OCI-LY1 (cell line): ENCODE results near the gene AOAH.

Source experiments
- H2AFZ ChIP-seq: fragments of 200-600 bp; sonication (generic), shearing (Covaris generic); 2 replicates; pipeline ENCODE4 v1.6.0; 2014; ENCODE audit warnings: antibody characterized with exemption, mild to moderate bottlenecking, low read length
- H3F3A ChIP-seq: fragments of 200-600 bp; sonication (generic), shearing (Covaris generic); 2 replicates; pipeline ENCODE4 v1.6.0; 2014; ENCODE audit warnings: mild to moderate bottlenecking, antibody characterized with exemption, low read length, moderate library complexity; ENCODE audit not compliant: insufficient read depth
- H3K27ac ChIP-seq: fragments of 200-600 bp; sonication (generic); 2 replicates; pipeline ENCODE4 v1.5.1; 2014; ENCODE audit warnings: low read length, mixed run types, mild to moderate bottlenecking, low read depth; ENCODE audit not compliant: poor library complexity, severe bottlenecking
- H3K27me3 ChIP-seq: fragments of 200-600 bp; sonication (generic); 2 replicates; pipeline ENCODE4 v1.6.0; 2014; ENCODE audit warnings: antibody characterized with exemption, mild to moderate bottlenecking, low read length, moderate library complexity; ENCODE audit not compliant: insufficient read depth
- H3K36me3 ChIP-seq: fragments of 200-600 bp; sonication (generic); 2 replicates; pipeline ENCODE4 v1.6.1; 2014; ENCODE audit warnings: mild to moderate bottlenecking, antibody characterized with exemption, low read length, moderate library complexity, mixed read lengths; ENCODE audit not compliant: insufficient read depth
- H3K4me1 ChIP-seq: fragments of 200-600 bp; sonication (generic); 2 replicates; pipeline ENCODE4 v1.5.1; 2014; ENCODE audit warnings: mild to moderate bottlenecking, low read length, moderate library complexity; ENCODE audit not compliant: insufficient read depth, severe bottlenecking
- H3K4me2 ChIP-seq: fragments of 200-600 bp; sonication (generic), shearing (Covaris generic); 2 replicates; pipeline ENCODE4 v1.6.1; 2014; ENCODE audit warnings: low read length
- H3K4me3 ChIP-seq: fragments of 200-600 bp; sonication (generic); 2 replicates; pipeline ENCODE4 v1.5.1; 2014; ENCODE audit warnings: low read length, low read depth, mild to moderate bottlenecking, mixed read lengths; ENCODE audit not compliant: poor library complexity, severe bottlenecking
- H3K79me2 ChIP-seq: fragments of 200-600 bp; shearing (Covaris generic); 2 replicates; pipeline ENCODE4 v1.6.1; 2016; ENCODE audit warnings: mixed run types, low read length, mixed read lengths; ENCODE audit not compliant: insufficient read depth
- H3K9ac ChIP-seq: fragments of 200-600 bp; sonication (generic), shearing (Covaris generic); 2 replicates; pipeline ENCODE4 v1.6.1; 2014; ENCODE audit warnings: mild to moderate bottlenecking, low read length, mixed read lengths
- H3K9me2 ChIP-seq: fragments of 200-600 bp; sonication (generic), shearing (Covaris generic); 2 replicates; pipeline ENCODE4 v1.6.1; 2014; ENCODE audit warnings: low read depth, mild to moderate bottlenecking, low read length, mixed read lengths
- H3K9me3 ChIP-seq: fragments of 200-600 bp; shearing (Covaris generic); 2 replicates; pipeline ENCODE4 v1.6.1; 2014; ENCODE audit warnings: low read length, mixed read lengths
- H4K20me1 ChIP-seq: fragments of 200-600 bp; sonication (generic), shearing (Covaris generic); 2 replicates; pipeline ENCODE4 v1.6.0; 2016; ENCODE audit warnings: mild to moderate bottlenecking, low read length; ENCODE audit not compliant: insufficient read depth
- EZH2 ChIP-seq: fragments of 200-600 bp; sonication (generic), shearing (Covaris generic); IDR thresholded peaks from 2 replicates; pipeline ENCODE4 v1.8.0; 2017; ENCODE audit warnings: borderline replicate concordance, mixed run types, mild to moderate bottlenecking, antibody characterized with exemption, low read length, moderate library complexity, mixed read lengths
- TF ChIP-seq, protein P1 (sequence below): fragments of 200-600 bp; sonication (generic), shearing (Covaris generic); IDR thresholded peaks from 2 replicates; pipeline ENCODE4 v1.5.1; 2017; ENCODE audit warnings: mild to moderate bottlenecking, antibody characterized with exemption, low read length, moderate library complexity, mixed read lengths

Gene AOAH

DNA sequence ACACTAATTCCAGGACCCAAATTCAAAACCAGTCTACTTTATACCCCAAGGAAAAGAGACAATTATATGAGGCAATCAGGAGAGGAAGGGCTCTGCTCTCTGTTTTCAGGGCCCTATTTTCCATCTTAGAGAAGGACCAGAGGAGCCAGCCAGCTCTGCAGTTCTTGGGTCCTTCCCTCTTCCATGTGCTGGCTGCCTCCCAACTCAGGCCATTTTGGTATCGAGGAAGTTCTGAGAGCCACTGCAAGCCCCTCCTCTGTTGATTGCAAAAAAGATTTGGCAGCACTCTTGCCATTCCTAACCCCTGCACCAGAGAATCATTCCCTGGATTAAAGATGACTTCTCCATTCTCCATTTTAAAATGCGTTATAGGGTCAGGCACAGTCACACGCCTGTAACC lies 151.2 kb downstream of the AOAH start:
- no peaks in the 10 kb centered on the region for H3K79me2 ChIP-seq
- no peak for TF ChIP-seq EZH2
- TF ChIP-seq, protein P1, sequence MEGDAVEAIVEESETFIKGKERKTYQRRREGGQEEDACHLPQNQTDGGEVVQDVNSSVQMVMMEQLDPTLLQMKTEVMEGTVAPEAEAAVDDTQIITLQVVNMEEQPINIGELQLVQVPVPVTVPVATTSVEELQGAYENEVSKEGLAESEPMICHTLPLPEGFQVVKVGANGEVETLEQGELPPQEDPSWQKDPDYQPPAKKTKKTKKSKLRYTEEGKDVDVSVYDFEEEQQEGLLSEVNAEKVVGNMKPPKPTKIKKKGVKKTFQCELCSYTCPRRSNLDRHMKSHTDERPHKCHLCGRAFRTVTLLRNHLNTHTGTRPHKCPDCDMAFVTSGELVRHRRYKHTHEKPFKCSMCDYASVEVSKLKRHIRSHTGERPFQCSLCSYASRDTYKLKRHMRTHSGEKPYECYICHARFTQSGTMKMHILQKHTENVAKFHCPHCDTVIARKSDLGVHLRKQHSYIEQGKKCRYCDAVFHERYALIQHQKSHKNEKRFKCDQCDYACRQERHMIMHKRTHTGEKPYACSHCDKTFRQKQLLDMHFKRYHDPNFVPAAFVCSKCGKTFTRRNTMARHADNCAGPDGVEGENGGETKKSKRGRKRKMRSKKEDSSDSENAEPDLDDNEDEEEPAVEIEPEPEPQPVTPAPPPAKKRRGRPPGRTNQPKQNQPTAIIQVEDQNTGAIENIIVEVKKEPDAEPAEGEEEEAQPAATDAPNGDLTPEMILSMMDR = no peak
- no peaks in the 10 kb centered on the region; the same call in 1 of the 2 replicates for H3K27me3 ChIP-seq
- H3K9me2 ChIP-seq = 0 out of 2 replicates have a peak, but pooled peaks cover under 1% of the 10 kb centered on the region
- no peak overlapping the region for H3K27ac ChIP-seq
- no peak overlapping the region for H2AFZ ChIP-seq
- no peaks in the 10 kb centered on the region for H3F3A ChIP-seq
- H3K4me3 ChIP-seq = no peak overlapping the region
- H3K4me1 ChIP-seq = no peaks in the 10 kb centered on the region
- H3K9me3 ChIP-seq = no peaks in the 10 kb centered on the region; the same call in 1 of the 2 replicates
- H3K9ac ChIP-seq = no peak overlapping the region
- H4K20me1 ChIP-seq = no peaks in the 10 kb centered on the region
- H3K36me3 ChIP-seq = no peaks in the 10 kb centered on the region
- no peak overlapping the region for H3K4me2 ChIP-seq

DNA sequence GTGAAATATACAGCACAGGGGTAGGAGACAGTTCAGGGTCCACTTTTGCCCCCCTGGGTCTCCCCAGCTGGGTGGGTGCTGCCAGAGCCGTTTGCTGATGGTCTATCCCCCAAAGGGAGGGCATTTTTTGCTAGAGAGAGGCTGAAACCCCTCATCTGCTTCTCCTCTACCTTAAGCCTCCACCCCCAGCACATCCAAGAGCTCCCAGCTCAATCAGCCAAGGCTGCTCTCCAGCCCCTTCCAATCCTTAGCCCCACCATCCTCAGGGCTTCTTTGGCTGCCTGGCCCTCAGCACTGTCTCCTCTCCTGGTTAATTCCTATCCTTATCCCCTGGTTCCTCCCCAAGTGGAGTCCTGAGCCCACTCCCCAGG lies 153.1 kb downstream of the AOAH start:
- H3K9me2 ChIP-seq = no peaks in the 10 kb centered on the region
- H4K20me1 ChIP-seq = no peaks in the 10 kb centered on the region
- H3K4me3 ChIP-seq = no peak overlapping the region
- H3K27ac ChIP-seq = no peak overlapping the region
- H3K4me2 ChIP-seq = no peak overlapping the region
- no peaks in the 10 kb centered on the region for H3F3A ChIP-seq
- H3K9me3 ChIP-seq = no peaks in the 10 kb centered on the region
- no peaks in the 10 kb centered on the region for H3K27me3 ChIP-seq
- no peaks in the 10 kb centered on the region for H3K36me3 ChIP-seq
- no peak for TF ChIP-seq EZH2
- TF ChIP-seq, protein P1 = no peak
- no peaks in the 10 kb centered on the region for H3K4me1 ChIP-seq
- no peaks in the 10 kb centered on the region for H3K79me2 ChIP-seq
- no peak overlapping the region for H2AFZ ChIP-seq
- no peak overlapping the region for H3K9ac ChIP-seq

DNA sequence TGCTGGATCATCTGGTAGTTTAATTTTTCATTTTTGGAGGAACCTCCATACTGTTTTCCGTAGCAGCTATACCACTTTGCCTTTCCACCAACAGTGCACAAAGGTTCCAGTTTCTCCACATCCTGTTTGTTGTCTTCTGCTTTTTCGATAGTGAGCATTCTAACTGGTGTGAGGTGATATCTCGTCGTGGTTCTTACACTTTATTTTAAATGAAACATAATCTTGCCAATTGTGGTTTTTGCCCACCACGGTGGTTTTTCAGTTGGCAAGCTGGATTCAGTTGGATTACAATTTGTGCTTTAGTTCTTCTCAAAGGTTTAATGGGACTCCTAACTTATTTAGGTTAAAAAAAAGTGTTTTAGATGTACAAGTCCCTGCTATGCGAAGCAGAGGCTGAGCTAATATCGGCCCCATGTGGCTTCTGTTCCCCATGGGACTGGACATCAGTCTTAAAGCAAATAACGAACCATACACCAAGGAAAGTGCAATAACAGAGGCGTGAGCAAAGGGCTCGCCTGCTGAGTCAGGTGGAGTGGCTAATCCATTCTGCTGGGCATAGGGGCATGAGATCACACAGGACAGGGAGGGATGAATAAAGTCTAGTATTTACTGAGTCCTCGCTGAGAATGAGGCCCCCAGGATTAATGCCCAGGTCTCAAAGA lies 153.6 kb downstream of the AOAH start:
- no peak overlapping the region for H2AFZ ChIP-seq
- no peaks in the 10 kb centered on the region for H3K27me3 ChIP-seq
- H4K20me1 ChIP-seq = no peaks in the 10 kb centered on the region
- H3K9me2 ChIP-seq = no peaks in the 10 kb centered on the region
- no peak overlapping the region for H3K27ac ChIP-seq
- no peaks in the 10 kb centered on the region for H3F3A ChIP-seq
- no peak overlapping the region for H3K9ac ChIP-seq
- H3K36me3 ChIP-seq = no peaks in the 10 kb centered on the region
- H3K79me2 ChIP-seq = no peaks in the 10 kb centered on the region
- H3K4me3 ChIP-seq = no peak overlapping the region
- TF ChIP-seq, protein P1 = no peak
- no peak for TF ChIP-seq EZH2
- no peaks in the 10 kb centered on the region for H3K9me3 ChIP-seq
- no peak overlapping the region for H3K4me2 ChIP-seq
- no peaks in the 10 kb centered on the region for H3K4me1 ChIP-seq
